Thyroid gland (tissue), 4 donors: ENCODE data around the gene P3R3URF. TPM values are rescaled to one million over a fixed set of nuclear protein-coding genes. Genes with fewer than 3 reads are reported as not detected.
A peak's percentile ranks its signal among the peaks of the same experiment; 100 is the strongest.

Experiments used
- DNase-seq, 2 donors: peaks; one replicate each; pipeline ENCODE4 v3.0.0-alpha.2; 2019
- H3K27ac ChIP-seq, 3 donors: fragments of 200-600 bp; sonication (generic); 1 replicate in 2 of 3; 2 replicates in 1 of 3; pipeline ENCODE4 v1.5.1; 2016 to 2019; ENCODE audit warnings: mild to moderate bottlenecking in 1 of 3, moderate library complexity in 1 of 3
- H3K27me3 ChIP-seq: fragments of 200-600 bp; sonication (generic); one replicate; pipeline ENCODE4 v1.5.1; 2019
- H3K36me3 ChIP-seq, 2 donors: fragments of 200-600 bp; sonication (generic); one replicate each; pipeline ENCODE4 v1.5.1; 2016 to 2019
- H3K4me1 ChIP-seq, 2 donors: fragments of 200-600 bp; sonication (generic); one replicate each; pipeline ENCODE4 v1.5.1; 2017 to 2019
- H3K4me3 ChIP-seq, 3 donors: fragments of 200-600 bp; sonication (generic); replicated peaks in 1 of 3; 1 replicate in 2 of 3; 2 replicates in 1 of 3; pipeline ENCODE4 v1.5.1; 2016; ENCODE audit warnings: mild to moderate bottlenecking in 1 of 3
- H3K9me3 ChIP-seq: fragments of 200-600 bp; sonication (generic); one replicate; pipeline ENCODE4 v1.5.1; 2017
- CTCF ChIP-seq, 6 experiments: fragments of 200-600 bp in 3 of 6; fragments of 450-650 bp in 3 of 6; sonication (generic) in 3 of 6; IDR thresholded peaks; one replicate each; pipeline ENCODE4 v1.5.1; 2016 to 2019; ENCODE audit warnings: antibody characterized with exemption in 6 of 6, mild to moderate bottlenecking in 2 of 6, inconsistent platforms in 1 of 6, moderate library complexity in 1 of 6
- POLR2A ChIP-seq, 2 donors: fragments of 450-650 bp; IDR thresholded peaks; one replicate each; pipeline ENCODE4 v1.6.1; 2017; ENCODE audit warnings: antibody characterized with exemption in 2 of 2, mild to moderate bottlenecking in 2 of 2, moderate library complexity in 1 of 2
- WGBS, 2 donors: methylation state at CpG; one replicate each; pipeline ENCODE4 v1.1.5; 2017; 5-methylcytosine and 5-hydroxymethylcytosine counted together
- intact Hi-C: fragments of 100-400 bp; cut with DNase I; formaldehyde crosslinking; loops from one replicate; pipeline ENCODE4 v1.15.1; 2023
- total RNA-seq, 4 donors: library from RNA; depleted of rRNA; stranded (reverse); fragments of >200 nt; gene quantifications; one replicate each; pipeline ENCODE4 v1.2.3, GENCODE V29; 2016

Gene P3R3URF
- total RNA-seq, 4 donors from 2014 or later, result not detected

- peak; percentile 15 to 40 for DNase-seq
- no peaks in the 10 kb centered on the region for H3K27me3 ChIP-seq
- peaks cover 29 to 31% of the 10 kb centered on the region in 2 donors for H3K4me1 ChIP-seq
- WGBS, 2 donors, result 1% methylated on average over 37 to 38 of the region's 38 CpGs
- no peak for TF ChIP-seq CTCF (IDR thresholded peaks at IDR 0.05)
- TF ChIP-seq POLR2A (IDR thresholded peaks at IDR 0.05), result peak in 1 of 2 donors; percentile 4
- intact Hi-C loops, result no loop called here
- no peaks in the 10 kb centered on the region for H3K9me3 ChIP-seq
- H3K4me3 ChIP-seq, result peak overlapping the region; percentile 45 to 83 (median 48)
- no peaks in the 10 kb centered on the region for H3K36me3 ChIP-seq
- H3K27ac ChIP-seq, result peak overlapping the region; percentile 72 to 93 (median 79)
Measured at GRCh38 chr1:46131712-46132528, 44.4 kb downstream of the P3R3URF start.

DNA sequence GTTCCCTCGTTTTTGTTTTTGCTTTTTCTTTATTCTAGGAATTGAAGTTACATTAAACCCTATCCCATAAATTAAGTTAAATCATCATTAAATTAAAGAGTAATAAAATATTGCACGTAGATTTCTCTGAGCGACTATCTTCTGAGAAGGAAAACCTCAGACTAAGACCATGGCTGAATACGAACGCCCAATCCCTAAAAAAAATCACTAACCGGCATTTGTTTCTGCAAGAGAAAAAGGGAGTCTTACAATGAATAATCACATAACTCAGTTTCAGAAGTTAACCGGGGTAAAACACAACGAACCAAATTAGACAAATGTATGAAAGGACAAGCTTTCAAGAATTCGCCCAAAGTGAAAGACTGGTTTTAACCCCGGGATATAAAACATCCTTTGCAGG lies 45.2 kb downstream of the P3R3URF start:
- intact Hi-C loops, result no loop called here
- TF ChIP-seq POLR2A (IDR thresholded peaks at IDR 0.05) (no peak), CTCF (IDR thresholded peaks at IDR 0.05) (no peak)
- 4 to 8% methylated on average over 10 of the region's 10 CpGs for WGBS, 2 donors
- DNase-seq, result no peak
- Histone ChIP-seq H3K27me3 (no peaks in the 10 kb centered on the region), H3K27ac (peak overlapping the region in 1 of 3 donors; percentile 72), H3K4me1 (peaks cover 25 to 31% of the 10 kb centered on the region in 2 donors), H3K4me3 (peak overlapping the region in 2 of 3 donors; percentile 45 to 83), H3K9me3 (no peaks in the 10 kb centered on the region), H3K36me3 (no peaks in the 10 kb centered on the region)

DNA sequence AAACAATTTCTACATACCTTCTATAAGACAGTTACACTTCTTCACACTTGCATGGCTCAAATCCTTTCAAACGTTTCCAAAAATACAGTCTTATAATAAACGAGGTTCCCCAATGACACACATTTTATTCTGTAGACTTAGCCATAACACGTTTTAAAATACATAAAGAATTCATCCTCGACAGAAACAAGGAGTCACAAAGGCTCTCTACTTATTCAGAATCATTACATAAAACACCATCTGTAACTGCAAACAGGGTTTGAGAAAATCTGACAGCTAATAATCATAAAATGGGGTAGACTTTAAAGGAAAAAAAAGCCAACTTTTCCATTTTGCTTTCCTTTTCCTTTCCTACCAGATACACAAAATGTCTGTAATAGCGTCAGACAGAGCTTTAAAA lies 45.7 kb downstream of the P3R3URF start:
- 14 to 30% methylated on average over 5 of the region's 5 CpGs for WGBS, 2 donors
- Histone ChIP-seq H3K9me3 (no peaks in the 10 kb centered on the region), H3K4me3 (peak overlapping the region in 1 of 3 donors; percentile 83), H3K27ac (peak overlapping the region in 1 of 3 donors; percentile 72), H3K36me3 (no peaks in the 10 kb centered on the region), H3K4me1 (peaks cover 23 to 31% of the 10 kb centered on the region in 2 donors), H3K27me3 (no peaks in the 10 kb centered on the region)
- intact Hi-C loops, result no loop called here
- TF ChIP-seq POLR2A (IDR thresholded peaks at IDR 0.05) (no peak), CTCF (IDR thresholded peaks at IDR 0.05) (no peak)
- no peak for DNase-seq

DNA sequence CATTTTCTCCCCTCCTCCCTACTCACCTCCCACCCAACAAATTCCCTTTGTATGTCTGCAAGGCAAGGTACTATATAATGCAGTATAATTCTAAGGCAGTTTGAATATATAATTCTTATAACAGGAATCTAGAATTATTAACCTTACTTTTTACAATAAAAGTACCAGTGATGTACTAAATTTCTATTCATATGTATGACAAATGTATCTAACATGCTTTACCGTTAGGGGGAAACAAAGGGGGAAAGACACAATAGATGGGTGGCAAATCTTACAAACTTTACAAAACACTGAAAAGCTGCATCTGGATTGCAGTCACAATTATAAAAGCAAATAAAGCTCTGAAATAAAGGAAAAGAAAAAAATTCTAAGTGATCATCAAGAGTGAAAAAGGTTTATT lies 46.2 kb downstream of the P3R3URF start:
- 55 to 68% methylated on average over 1 of the region's 1 CpG for WGBS, 2 donors
- TF ChIP-seq CTCF (IDR thresholded peaks at IDR 0.05) (no peak), POLR2A (IDR thresholded peaks at IDR 0.05) (no peak)
- Histone ChIP-seq H3K4me1 (peaks cover 18 to 26% of the 10 kb centered on the region in 2 donors), H3K27me3 (no peaks in the 10 kb centered on the region), H3K36me3 (no peaks in the 10 kb centered on the region), H3K4me3 (no peak overlapping the region), H3K27ac (no peak overlapping the region), H3K9me3 (no peaks in the 10 kb centered on the region)
- intact Hi-C loops, result no loop called here
- no peak for DNase-seq

DNA sequence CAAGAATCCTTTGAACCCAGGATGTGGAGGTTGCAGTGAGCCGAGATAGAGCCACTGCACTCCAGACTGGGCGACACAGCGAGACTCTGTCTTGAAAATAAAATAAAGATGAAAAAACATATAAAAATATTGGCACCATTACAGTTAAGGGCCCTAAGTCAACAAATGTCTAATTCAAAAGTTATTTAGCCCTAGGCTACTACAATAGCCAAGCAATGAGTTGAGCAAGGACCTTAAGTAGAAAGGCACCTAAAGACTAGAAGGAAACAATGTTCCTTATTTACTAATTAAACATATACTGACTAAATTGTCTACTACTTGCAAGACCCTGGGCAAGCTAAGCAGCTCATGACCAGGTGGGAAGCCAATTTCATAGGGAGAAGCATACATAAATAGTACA lies 47.9 kb downstream of the P3R3URF start:
- no peak overlapping the region for H3K4me3 ChIP-seq
- no peaks in the 10 kb centered on the region for H3K9me3 ChIP-seq
- TF ChIP-seq CTCF (IDR thresholded peaks at IDR 0.05), result no peak

More for the DNA sequence above, 47.9 kb downstream of the P3R3URF start:
- Histone ChIP-seq H3K27ac (no peak overlapping the region), H3K36me3 (no peaks in the 10 kb centered on the region), H3K27me3 (no peaks in the 10 kb centered on the region), H3K4me1 (peaks cover under 1 to 9% of the 10 kb centered on the region in 2 donors)
- 91 to 95% methylated on average over 3 of the region's 3 CpGs for WGBS, 2 donors
- intact Hi-C loops, result no loop called here
- no peak for DNase-seq
